Pancreas (tissue), 10 donors: ENCODE results near the gene SHROOM4. TPM values are rescaled to one million over a fixed set of nuclear protein-coding genes. Genes with fewer than 3 reads are reported as not detected.

ENCODE experiments used
- ATAC-seq, 4 donors: fragments of 200-7000 bp; cut with Tn5 transposase; one replicate each; pipeline versions ENCODE4 v1.8.0 to v1.9.1; 2020; ENCODE audit warnings: mild to moderate bottlenecking in 4 of 4, moderate library complexity in 4 of 4
- DNase-seq, 6 donors: peaks; one replicate each; pipeline ENCODE4 v3.0.0-alpha.2; 2020
- FAIRE-seq: peaks from 2 replicates; lab custom pipeline; 2012; peaks lifted over from hg19 to GRCh38; lab: Jason Lieb, UNC
- H3K27ac ChIP-seq, 4 donors: fragments of 200-600 bp; sonication (generic); 1 replicate in 3 of 4; 2 replicates in 1 of 4; pipeline versions ENCODE4 v1.5.0 to v1.8.0; 2020
- H3K27me3 ChIP-seq, 4 donors: fragments of 200-600 bp; one replicate each; pipeline ENCODE4 v1.8.0; 2021
- H3K36me3 ChIP-seq, 3 donors: fragments of 200-600 bp; sonication (generic) in 1 of 3; one replicate each; pipeline versions ENCODE4 v1.5.0 to v1.8.0; 2020 to 2021
- H3K4me1 ChIP-seq, 3 donors: fragments of 200-600 bp; one replicate each; pipeline ENCODE4 v1.8.0; 2021
- H3K4me3 ChIP-seq, 4 donors: fragments of 200-600 bp; sonication (generic) in 2 of 4; one replicate each; pipeline versions ENCODE4 v1.5.0 to v1.8.0; 2020 to 2021
- H3K9me3 ChIP-seq, 4 donors: fragments of 200-600 bp; one replicate each; pipeline ENCODE4 v1.8.0; 2021
- CTCF ChIP-seq, 4 donors: fragments of 200-600 bp; sonication (generic) in 3 of 4; IDR thresholded peaks; one replicate each; pipeline versions ENCODE4 v1.5.0 to v1.8.0; 2021; ENCODE audit warnings: antibody characterized with exemption in 4 of 4
- WGBS, 2 donors: extraction: QIAGEN DNeasy Blood & Tissue Kit; methylation state at CpG; one replicate each; pipeline ENCODE4 v1.1.7; 2013; 5-methylcytosine and 5-hydroxymethylcytosine counted together
- intact Hi-C, 3 donors: fragments of 100-400 bp; cut with DNase I; formaldehyde crosslinking; loops; one replicate each; pipeline versions ENCODE4 v1.11.1 to v1.14.2; 2022
- polyA plus RNA-seq, 2 donors: library from polyadenylated mRNA; stranded (reverse); fragments of 200-250 nt; gene quantifications; one replicate each; pipeline ENCODE4 v1.2.3, GENCODE V29; 2013
- total RNA-seq, 6 donors: library from RNA; stranded (reverse); fragmentation: NEBNext Ultra II Directional in 4 of 6; extraction: Animal tissue kit (Norgen Biotek cat#: 25700) in 4 of 6; gene quantifications; one replicate each; pipeline versions ENCODE4 v1.2.1 to v1.2.4, GENCODE V29; 2021 to 2023
- donor health status: healthy with polysubstance abuse.
- donor health status: DM: no; HTN: no; CAD: no; lungs with moderate emphysema.
- donor health status: DM: no; HTN: no; CAD: no.
- donor health status: control.
- donor health status: control.
- donor health status: Bipolar disorder and iron deficiency.
- donor health status: DM: yes; HTN: yes; CAD: no.
- donor health status: DM: no; HTN: no; CAD: no.
- donor health status: DM: no; HTN: no; CAD: no.
- donor health status: DM: yes; HTN: yes; CAD: no.

Gene SHROOM4
- total and polyA plus RNA-seq, 8 donors, result 0.46 to 1.7 (median 0.98) TPM

DNA sequence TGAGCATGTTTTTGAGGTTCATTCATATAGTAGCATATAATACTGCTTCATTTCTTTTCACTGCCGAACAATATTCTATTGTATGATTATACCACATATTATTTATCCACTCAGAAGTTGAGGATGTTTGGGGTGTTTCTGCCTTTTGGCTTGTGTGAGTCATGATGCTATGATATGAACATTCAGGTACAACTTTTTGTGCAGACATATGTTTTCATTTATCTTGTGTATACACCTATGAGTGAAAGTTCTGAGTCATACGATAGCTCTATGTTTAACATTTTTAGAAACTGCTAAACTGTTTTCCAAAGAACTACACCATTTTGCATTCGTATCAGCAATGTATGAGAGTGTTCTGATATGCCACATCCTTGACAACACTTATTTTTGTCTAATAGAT, 57.7 kb downstream of the SHROOM4 start:
- H3K36me3 ChIP-seq, result no peaks in the 10 kb centered on the region
- no peak overlapping the region for H3K27ac ChIP-seq
- no peaks in the 10 kb centered on the region for H3K9me3 ChIP-seq
- no peak for DNase-seq
- H3K4me3 ChIP-seq, result no peak overlapping the region
- peaks cover 0 to 6% (median 0%) of the 10 kb centered on the region in 4 donors for H3K27me3 ChIP-seq
- ATAC-seq, result no peak
- no peaks in the 10 kb centered on the region for H3K4me1 ChIP-seq
- 68 to 74% methylated on average over 3 of the region's 3 CpGs for WGBS, 2 donors
- no peak for TF ChIP-seq CTCF (IDR thresholded peaks at IDR 0.05)
- intact Hi-C loops, result no loop called here
- peak; percentile 37 for FAIRE-seq

GRCh38 chrX:50751091-50751490, 62.9 kb downstream of the SHROOM4 start:
- H3K27me3 ChIP-seq, result peaks cover 0 to 20% (median 0%) of the 10 kb centered on the region in 4 donors
- FAIRE-seq (no peak), ATAC-seq (no peak), DNase-seq (no peak)
- intact Hi-C loops, result no loop called here
- no peak for TF ChIP-seq CTCF (IDR thresholded peaks at IDR 0.05)
- H3K9me3 ChIP-seq, result no peaks in the 10 kb centered on the region
- H3K27ac ChIP-seq, result no peak overlapping the region
- WGBS, 2 donors, result 43 to 46% methylated on average over 2 of the region's 2 CpGs
- no peak overlapping the region for H3K4me3 ChIP-seq
- H3K36me3 ChIP-seq, result no peaks in the 10 kb centered on the region
- H3K4me1 ChIP-seq, result no peaks in the 10 kb centered on the region

- TF ChIP-seq CTCF (IDR thresholded peaks at IDR 0.05), result peak; percentile 29 to 55 (median 48)
- Histone ChIP-seq H3K36me3 (no peaks in the 10 kb centered on the region), H3K4me3 (no peak overlapping the region), H3K4me1 (no peaks in the 10 kb centered on the region), H3K27ac (no peak overlapping the region), H3K27me3 (peaks cover 0 to 21% (median 0%) of the 10 kb centered on the region in 4 donors), H3K9me3 (no peaks in the 10 kb centered on the region)
- intact Hi-C loops, result loop anchor here in 1 of 3 donors (10.0 kb wide), 1 partner anchor 157 kb away; no protein-coding TSS in a partner anchor
- peak in 1 of 6 donors; percentile 11 for DNase-seq
- peak in 3 of 4 donors; percentile 45 to 64 (median 56) for ATAC-seq
- WGBS, 2 donors, result 20 to 39% methylated on average over 1 of the region's 1 CpG
- FAIRE-seq, result no peak
These were observed 66.5 kb downstream of the SHROOM4 start for GRCh38 chrX:50747471-50747900.

- no peaks in the 10 kb centered on the region for H3K9me3 ChIP-seq
- no peak overlapping the region for H3K4me3 ChIP-seq
- FAIRE-seq (no peak), DNase-seq (no peak), ATAC-seq (no peak)
- H3K36me3 ChIP-seq, result no peaks in the 10 kb centered on the region
- intact Hi-C loops, result no loop called here
- no peak for TF ChIP-seq CTCF (IDR thresholded peaks at IDR 0.05)
- no peaks in the 10 kb centered on the region for H3K4me1 ChIP-seq
- H3K27ac ChIP-seq, result no peak overlapping the region
- WGBS, 2 donors, result 84 to 88% methylated on average over 2 of the region's 2 CpGs
- peaks cover 0 to 7% (median 1%) of the 10 kb centered on the region in 4 donors for H3K27me3 ChIP-seq
These were observed 77.3 kb downstream of the SHROOM4 start for GRCh38 chrX:50736656-50737055.

DNA sequence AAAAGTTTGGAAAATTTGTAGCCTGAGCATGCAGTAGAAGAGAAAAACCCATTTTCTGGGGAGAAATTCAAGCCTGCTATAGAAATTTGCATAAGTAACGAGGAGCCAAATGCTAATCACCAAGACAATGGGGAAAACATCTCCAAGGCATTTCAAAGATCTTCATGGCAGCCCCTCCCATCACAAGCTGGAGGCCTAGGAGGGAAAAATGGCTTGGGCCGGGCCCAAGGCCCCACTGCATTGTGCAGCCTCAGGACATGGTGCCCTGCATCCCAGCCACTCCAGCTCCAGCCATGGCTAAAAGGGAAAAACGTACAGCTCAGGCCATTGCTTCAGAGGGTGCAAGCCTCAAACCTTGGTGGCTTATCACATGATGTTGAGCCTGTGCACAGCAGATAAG, 87.7 kb downstream of the SHROOM4 start:
- intact Hi-C loops, result no loop called here
- no peak for DNase-seq
- WGBS, 2 donors, result 81 to 86% methylated on average over 3 of the region's 3 CpGs
- no peak for FAIRE-seq
- no peak for TF ChIP-seq CTCF (IDR thresholded peaks at IDR 0.05)
- Histone ChIP-seq H3K4me3 (no peak overlapping the region), H3K9me3 (no peaks in the 10 kb centered on the region), H3K4me1 (no peaks in the 10 kb centered on the region), H3K27me3 (no peaks in the 10 kb centered on the region), H3K27ac (no peak overlapping the region), H3K36me3 (no peaks in the 10 kb centered on the region)
- ATAC-seq, result no peak
